Lower leg skin (tissue), 3 donors: ENCODE results near the gene KCNH3.

Experiments
- POLR2A ChIP-seq, 2 donors: fragments of 450-650 bp; IDR thresholded peaks; one replicate each; pipeline ENCODE4 v1.6.1; 2016 to 2017; ENCODE audit warnings: antibody characterized with exemption in 2 of 2, mild to moderate bottlenecking in 1 of 2, moderate library complexity in 1 of 2
- TF ChIP-seq, protein P1 (sequence below), 3 donors: fragments of 450-650 bp; IDR thresholded peaks; one replicate each; pipeline ENCODE4 v1.5.1; 2016; ENCODE audit warnings: antibody characterized with exemption in 3 of 3, mild to moderate bottlenecking in 3 of 3, moderate library complexity in 2 of 3

DNA sequence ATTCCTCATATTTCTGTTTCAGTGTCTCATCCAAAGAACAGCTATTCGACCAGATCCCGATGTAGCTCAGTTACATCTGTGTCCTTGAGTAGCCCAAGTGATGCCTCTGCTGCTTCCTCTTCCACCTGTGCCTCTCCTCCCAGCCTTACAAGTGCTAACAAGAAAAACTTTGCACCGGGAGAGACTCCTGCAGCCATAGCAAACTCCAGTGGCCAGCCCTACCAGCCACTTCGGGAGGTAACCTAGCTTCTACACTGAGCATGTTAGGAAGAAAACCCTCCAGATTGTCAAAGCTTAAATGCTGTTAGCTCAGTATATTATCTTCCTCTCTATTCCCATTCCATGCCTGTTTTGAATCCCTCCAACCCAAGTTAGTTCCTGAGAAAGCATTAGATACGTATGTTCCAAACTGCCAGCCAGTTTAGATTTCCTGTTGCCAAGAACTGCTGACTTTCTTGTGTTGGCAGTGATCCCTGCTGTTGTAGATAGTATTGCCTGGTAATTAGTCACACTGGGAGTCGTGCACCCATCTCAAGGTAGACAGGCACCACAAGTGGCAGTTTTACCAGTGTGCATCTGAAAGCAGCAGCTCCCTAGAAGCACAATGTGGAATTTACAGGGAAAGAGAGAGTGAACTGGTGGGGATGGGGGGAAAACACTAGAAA lies 14.0 kb upstream of the KCNH3 start:
- TF ChIP-seq, protein P1, sequence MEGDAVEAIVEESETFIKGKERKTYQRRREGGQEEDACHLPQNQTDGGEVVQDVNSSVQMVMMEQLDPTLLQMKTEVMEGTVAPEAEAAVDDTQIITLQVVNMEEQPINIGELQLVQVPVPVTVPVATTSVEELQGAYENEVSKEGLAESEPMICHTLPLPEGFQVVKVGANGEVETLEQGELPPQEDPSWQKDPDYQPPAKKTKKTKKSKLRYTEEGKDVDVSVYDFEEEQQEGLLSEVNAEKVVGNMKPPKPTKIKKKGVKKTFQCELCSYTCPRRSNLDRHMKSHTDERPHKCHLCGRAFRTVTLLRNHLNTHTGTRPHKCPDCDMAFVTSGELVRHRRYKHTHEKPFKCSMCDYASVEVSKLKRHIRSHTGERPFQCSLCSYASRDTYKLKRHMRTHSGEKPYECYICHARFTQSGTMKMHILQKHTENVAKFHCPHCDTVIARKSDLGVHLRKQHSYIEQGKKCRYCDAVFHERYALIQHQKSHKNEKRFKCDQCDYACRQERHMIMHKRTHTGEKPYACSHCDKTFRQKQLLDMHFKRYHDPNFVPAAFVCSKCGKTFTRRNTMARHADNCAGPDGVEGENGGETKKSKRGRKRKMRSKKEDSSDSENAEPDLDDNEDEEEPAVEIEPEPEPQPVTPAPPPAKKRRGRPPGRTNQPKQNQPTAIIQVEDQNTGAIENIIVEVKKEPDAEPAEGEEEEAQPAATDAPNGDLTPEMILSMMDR (IDR thresholded peaks at IDR 0.05) = no peak
- no peak for TF ChIP-seq POLR2A (IDR thresholded peaks at IDR 0.05)
